ENCODE measurements around the gene HNRNPAB. TPM values are rescaled to one million over a fixed set of nuclear protein-coding genes. Genes with fewer than 3 reads are reported as not detected.

Gene HNRNPAB
- total RNA-seq (2011; cell fraction: chromatin; rRNA removed; ENCODE audit: low replicate concordance), result 107 and 112 TPM in 2 replicates
- total RNA-seq (2011; cell fraction: nucleolus; rRNA removed), result 50.4 and 55.9 TPM in 2 replicates
- total RNA-seq (2011; cell fraction: nucleoplasm; rRNA removed), result 93.1 and 119 TPM in 2 replicates
- total RNA-seq (2014; rRNA removed) (236 and 251 TPM in 2 replicates), total RNA-seq (2014; rRNA removed; fragmentation: Illumina TruSeq; extraction: Trizol) (193 and 210 TPM in 2 replicates), total RNA-seq (2015; rRNA removed; fragmentation: Illumina TruSeq; extraction: Trizol) (213 and 223 TPM in 2 replicates), total RNA-seq (2021) (299 and 351 TPM in 2 replicates), polyA plus RNA-seq (2011; rRNA removed) (160 and 253 TPM in 2 replicates), polyA plus RNA-seq (2014; fragmentation: Illumina TruSeq; extraction: Trizol) (284 and 307 TPM in 2 replicates), polyA plus RNA-seq (2014; fragmentation: Nextera tagmentation; extraction: Ambion mirVana) (10 to 100 TPM; 34.6 to 44.7 TPM), polyA plus RNA-seq (2014; rRNA removed) (404 and 425 TPM in 2 replicates), polyA minus RNA-seq (2011; rRNA and poly(A)+ RNA removed) (75.6 and 103 TPM in 2 replicates), Bru-seq, nascent RNA (percentile 99 among the genes with signal in this experiment), BruChase-seq, experiment 1, labeled RNA remaining after a 2-hour chase (percentile 99 among the genes with signal in this experiment), BruChase-seq, experiment 2, labeled RNA remaining after a 6-hour chase (percentile 99 among the genes with signal in this experiment)
- polyA plus RNA-seq (2011; cell fraction: cytosol; rRNA removed), result 229 and 236 TPM in 2 replicates
- polyA plus RNA-seq (2011; cell fraction: nucleus; rRNA removed), result 131 TPM in 2 replicates
- polyA plus RNA-seq (2012), result 175 and 305 TPM in 2 replicates
- 69.1 and 82.2 TPM in 2 replicates for polyA minus RNA-seq (2011; cell fraction: cytosol; rRNA and poly(A)+ RNA removed)
- 31.9 and 48.4 TPM in 2 replicates for polyA minus RNA-seq (2011; cell fraction: nucleus; rRNA and poly(A)+ RNA removed)
- long read RNA-seq, experiment 1, transcript HNRNPAB-202 (8 exons, 1,796 nt), result major isoform, 210 of 502 reads
- long read RNA-seq, experiment 1, transcript HNRNPAB-201 (7 exons, 1,602 nt), result minor isoform, 68 of 502 reads
- long read RNA-seq, experiment 1, transcript HNRNPAB-205 (6 exons, 1,674 nt), result minor isoform, 27 of 502 reads
- long read RNA-seq, experiment 1, transcript HNRNPAB-204 (7 exons, 1,785 nt), result minor isoform, 55 of 502 reads
- long read RNA-seq, experiment 1, partial matches to known transcripts, result 78 of 502 reads
- long read RNA-seq, experiment 1, other reads (novel, unspliced or antisense), result 64 of 502 reads
- long read RNA-seq, experiment 2, transcript HNRNPAB-201 (7 exons, 1,602 nt), result minor isoform, 76 of 551 reads
- long read RNA-seq, experiment 2, transcript HNRNPAB-205 (6 exons, 1,674 nt), result minor isoform, 55 of 551 reads
- long read RNA-seq, experiment 2, transcript HNRNPAB-202 (8 exons, 1,796 nt), result major isoform, 130 of 551 reads
- long read RNA-seq, experiment 2, transcript HNRNPAB-204 (7 exons, 1,785 nt), result minor isoform, 90 of 551 reads
- long read RNA-seq, experiment 2, partial matches to known transcripts, result 149 of 551 reads
- long read RNA-seq, experiment 2, other reads (novel, unspliced or antisense), result 50 of 551 reads
- long read RNA-seq, experiment 3, transcript HNRNPAB-202 (8 exons, 1,796 nt), result major isoform, 40 of 85 reads
- long read RNA-seq, experiment 3, transcript HNRNPAB-204 (7 exons, 1,785 nt), result minor isoform, 8 of 85 reads
- long read RNA-seq, experiment 3, transcript HNRNPAB-201 (7 exons, 1,602 nt), result minor isoform, 16 of 85 reads
- long read RNA-seq, experiment 3, partial matches to known transcripts, result 14 of 85 reads
- long read RNA-seq, experiment 3, other reads (novel, unspliced or antisense), result 4 of 85 reads

DNA sequence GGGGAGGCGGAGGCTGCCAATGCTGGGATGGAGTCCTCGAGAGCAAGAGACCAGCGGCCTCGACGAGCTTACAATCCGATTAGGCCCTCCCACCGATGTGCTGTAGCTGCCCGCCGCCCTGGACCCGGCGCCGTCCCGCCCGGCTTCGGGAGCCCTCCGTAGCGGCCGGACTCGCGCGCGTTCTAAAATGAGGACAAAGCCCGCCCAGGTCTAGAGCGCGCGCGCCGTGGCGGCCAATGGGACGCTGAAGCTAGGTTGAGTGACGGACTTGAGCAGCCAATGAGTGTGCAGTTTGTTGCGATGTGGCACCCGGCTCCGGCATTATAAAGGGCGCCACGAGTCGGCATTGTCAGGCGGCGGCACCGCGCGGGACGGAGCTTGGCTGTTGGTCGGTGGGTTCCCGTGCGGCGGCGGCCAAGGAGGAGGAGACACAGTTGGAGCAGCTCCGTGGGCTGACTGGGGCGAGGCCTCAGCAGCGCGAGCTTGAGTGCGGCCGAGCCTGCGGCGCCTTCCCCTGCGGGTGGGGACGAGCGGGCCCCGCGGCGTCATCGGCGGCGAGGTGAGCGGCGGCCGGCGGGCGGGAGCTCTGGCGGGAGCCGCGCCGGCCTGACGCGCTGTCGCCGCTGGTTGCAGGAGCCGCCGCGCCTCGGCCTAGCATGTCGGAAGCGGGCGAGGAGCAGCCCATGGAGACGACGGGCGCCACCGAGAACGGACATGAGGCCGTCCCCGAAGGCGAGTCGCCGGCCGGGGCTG is at the start of gene HNRNPAB:
HNRNPAB (plus strand) TSS at position 352 of the 753 bp plus-strand sequence; CDS start at position 657, 305 bp downstream.
- intact Hi-C loops (cut with micrococcal nuclease), result no loop called here
- BruUV-seq (replicated peaks), result TSS peak; percentile 48
- Histone ChIP-seq H3K9me1 (ENCODE audit: control insufficient read depth, insufficient read depth, low read length) (peaks cover 10% of the 10 kb centered on the region), H3K4me1 (replicated peaks in 1 of 2; ENCODE audit: control insufficient read depth in 2 of 2, insufficient read depth in 2 of 2, low read length in 2 of 2) (peaks cover 21 to 23% of the 10 kb centered on the region in 2 experiments; a peak in 4 of 5 replicates), H3K4me3 (peak within 1 kb of the TSS; percentile 80), H3K27ac (ENCODE audit: extremely low read depth, low read depth, low read length) (peak within 1 kb of the TSS; percentile 94), H2AFZ (ENCODE audit: low read depth, low read length) (peak within 1 kb of the TSS; percentile 90), H3K9ac (ENCODE audit: insufficient read depth in 1 of 2, low read depth in 2 of 2, low read length in 2 of 2) (peak within 1 kb of the TSS; percentile 93 to 99), H3K36me3 (ENCODE audit: control insufficient read depth, insufficient read depth, low read length) (peaks cover 41% of the 10 kb centered on the region), H3K4me2 (ENCODE audit: insufficient read depth, low read length) (peak within 1 kb of the TSS; percentile 96), H4K20me1 (replicated peaks; ENCODE audit: control insufficient read depth, insufficient read depth, low read length) (peaks cover 43% of the 10 kb centered on the region), H3K79me2 (ENCODE audit: control insufficient read depth, insufficient read depth, low read length) (peaks cover 63% of the 10 kb centered on the region), H3K27me3 (ENCODE audit: control insufficient read depth in 2 of 2, insufficient read depth in 2 of 2, low read length in 2 of 2) (no peaks in the 10 kb centered on the region), H3K9me3 (replicated peaks; ENCODE audit: control insufficient read depth, insufficient read depth, low read depth, low read length) (no peaks in the 10 kb centered on the region)
- in situ Hi-C loops (cut with MboI), result no loop called here
- 1% methylated on average over 82 of the region's 96 CpGs for WGBS (ENCODE audit: insufficient coverage, low coverage, missing lambda C conversion rate)
- ATAC-seq, result peak; percentile 87
- CTCF ChIA-PET (ENCODE audit: low intra/inter-chr PET ratio), result no interaction called here
- DNase-seq (ENCODE audit: extremely low read depth in 1 of 4, low spot score in 3 of 4), result peak; percentile 97 to 100 (median 98)
- POLR2A ChIA-PET, result interaction anchor here (0.6 to 1.6 kb wide), 30 partner anchors 8 to 1418 kb away, joined by 3 to 22 read pairs (median 3); partner anchors contain the start of gene PHYKPL
- FAIRE-seq, result peak; percentile 84
- TF ChIP-seq ZFPM2 (CRISPR knock-in tag; IDR thresholded peaks at IDR 0.05) (peak; percentile 23; the same call in 1 of the 2 replicates), RNF2 (IDR thresholded peaks at IDR 0.05) (peak; percentile 75), NR4A1 (CRISPR knock-in tag; IDR thresholded peaks at IDR 0.05) (no peak), NR4A1 (tag; IDR thresholded peaks at IDR 0.05) (0 out of 2 replicates have a peak, but pooled peaks have one; percentile 28), ZNF431 (CRISPR knock-in tag; IDR thresholded peaks at IDR 0.05) (no peak), ZKSCAN8 (CRISPR knock-in tag; IDR thresholded peaks at IDR 0.05) (no peak)
- TF ChIP-seq, protein P1, sequence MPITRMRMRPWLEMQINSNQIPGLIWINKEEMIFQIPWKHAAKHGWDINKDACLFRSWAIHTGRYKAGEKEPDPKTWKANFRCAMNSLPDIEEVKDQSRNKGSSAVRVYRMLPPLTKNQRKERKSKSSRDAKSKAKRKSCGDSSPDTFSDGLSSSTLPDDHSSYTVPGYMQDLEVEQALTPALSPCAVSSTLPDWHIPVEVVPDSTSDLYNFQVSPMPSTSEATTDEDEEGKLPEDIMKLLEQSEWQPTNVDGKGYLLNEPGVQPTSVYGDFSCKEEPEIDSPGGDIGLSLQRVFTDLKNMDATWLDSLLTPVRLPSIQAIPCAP (CRISPR knock-in tag; IDR thresholded peaks at IDR 0.05; ENCODE audit: borderline replicate concordance), result no peak
- TF ChIP-seq, protein P2, sequence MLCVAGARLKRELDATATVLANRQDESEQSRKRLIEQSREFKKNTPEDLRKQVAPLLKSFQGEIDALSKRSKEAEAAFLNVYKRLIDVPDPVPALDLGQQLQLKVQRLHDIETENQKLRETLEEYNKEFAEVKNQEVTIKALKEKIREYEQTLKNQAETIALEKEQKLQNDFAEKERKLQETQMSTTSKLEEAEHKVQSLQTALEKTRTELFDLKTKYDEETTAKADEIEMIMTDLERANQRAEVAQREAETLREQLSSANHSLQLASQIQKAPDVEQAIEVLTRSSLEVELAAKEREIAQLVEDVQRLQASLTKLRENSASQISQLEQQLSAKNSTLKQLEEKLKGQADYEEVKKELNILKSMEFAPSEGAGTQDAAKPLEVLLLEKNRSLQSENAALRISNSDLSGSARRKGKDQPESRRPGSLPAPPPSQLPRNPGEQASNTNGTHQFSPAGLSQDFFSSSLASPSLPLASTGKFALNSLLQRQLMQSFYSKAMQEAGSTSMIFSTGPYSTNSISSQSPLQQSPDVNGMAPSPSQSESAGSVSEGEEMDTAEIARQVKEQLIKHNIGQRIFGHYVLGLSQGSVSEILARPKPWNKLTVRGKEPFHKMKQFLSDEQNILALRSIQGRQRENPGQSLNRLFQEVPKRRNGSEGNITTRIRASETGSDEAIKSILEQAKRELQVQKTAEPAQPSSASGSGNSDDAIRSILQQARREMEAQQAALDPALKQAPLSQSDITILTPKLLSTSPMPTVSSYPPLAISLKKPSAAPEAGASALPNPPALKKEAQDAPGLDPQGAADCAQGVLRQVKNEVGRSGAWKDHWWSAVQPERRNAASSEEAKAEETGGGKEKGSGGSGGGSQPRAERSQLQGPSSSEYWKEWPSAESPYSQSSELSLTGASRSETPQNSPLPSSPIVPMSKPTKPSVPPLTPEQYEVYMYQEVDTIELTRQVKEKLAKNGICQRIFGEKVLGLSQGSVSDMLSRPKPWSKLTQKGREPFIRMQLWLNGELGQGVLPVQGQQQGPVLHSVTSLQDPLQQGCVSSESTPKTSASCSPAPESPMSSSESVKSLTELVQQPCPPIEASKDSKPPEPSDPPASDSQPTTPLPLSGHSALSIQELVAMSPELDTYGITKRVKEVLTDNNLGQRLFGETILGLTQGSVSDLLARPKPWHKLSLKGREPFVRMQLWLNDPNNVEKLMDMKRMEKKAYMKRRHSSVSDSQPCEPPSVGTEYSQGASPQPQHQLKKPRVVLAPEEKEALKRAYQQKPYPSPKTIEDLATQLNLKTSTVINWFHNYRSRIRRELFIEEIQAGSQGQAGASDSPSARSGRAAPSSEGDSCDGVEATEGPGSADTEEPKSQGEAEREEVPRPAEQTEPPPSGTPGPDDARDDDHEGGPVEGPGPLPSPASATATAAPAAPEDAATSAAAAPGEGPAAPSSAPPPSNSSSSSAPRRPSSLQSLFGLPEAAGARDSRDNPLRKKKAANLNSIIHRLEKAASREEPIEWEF (CRISPR knock-in tag; IDR thresholded peaks at IDR 0.05), result no peak

Data from K562 (cell line).